Activated CD8-positive, alpha-beta T cell treated with anti-CD3 and anti-CD28 coated beads, Interleukin-2, amount 10 ng/mL, durations not matched to agents 7 days and 5 days (primary cell): ENCODE data around the gene KCTD18. TPM values are rescaled to one million over a fixed set of nuclear protein-coding genes. Genes with fewer than 3 reads are reported as not detected.

Source experiments
- ATAC-seq: fragments of 150-1000 bp; cut with Tn5 transposase; one replicate; pipeline ENCODE4 v1.10.0; 2021; ENCODE audit warnings: moderate library complexity
- CTCF ChIA-PET: fragments of 350-600 bp; sonication (Branson Sonifier 250); formaldehyde crosslinking; loops from one replicate; lab custom pipeline; 2021; ENCODE audit warnings: antibody characterized with exemption; lab: Charles Lee
- POLR2A ChIA-PET: fragments of 350-600 bp; sonication (Branson Sonifier 250); formaldehyde crosslinking; loops from one replicate; lab custom pipeline; 2021; ENCODE audit warnings: antibody characterized with exemption; lab: Charles Lee
- DNase-seq: peaks from one replicate; pipeline ENCODE4 v3.0.0-alpha.2; 2020
- H3K27ac Mint-ChIP-seq: one replicate; pipeline ENCODE4 v1.8.0; 2021; ENCODE audit warnings: mild to moderate bottlenecking, mixed read lengths
- H3K27me3 Mint-ChIP-seq: one replicate; pipeline ENCODE4 v1.8.0; 2021; ENCODE audit warnings: low read depth, mixed read lengths
- H3K36me3 Mint-ChIP-seq: one replicate; pipeline ENCODE4 v1.8.0; 2021; ENCODE audit warnings: low read depth, mixed read lengths
- H3K4me1 Mint-ChIP-seq: one replicate; pipeline ENCODE4 v1.8.0; 2021; ENCODE audit warnings: low read depth, mixed read lengths
- H3K4me3 Mint-ChIP-seq: one replicate; pipeline ENCODE4 v1.8.0; 2021; ENCODE audit warnings: mild to moderate bottlenecking, mixed read lengths
- H3K9me3 Mint-ChIP-seq: one replicate; pipeline ENCODE4 v1.8.0; 2022; ENCODE audit warnings: mixed read lengths; ENCODE audit not compliant: insufficient read depth
- total RNA-seq, 2 experiments: library from RNA; stranded (reverse); gene quantifications; one replicate each; pipeline ENCODE4 v1.2.3, GENCODE V29; 2021

The KCTD18 gene
- total RNA-seq, result 10 to 100 TPM; 14.3 to 14.8 TPM

DNA sequence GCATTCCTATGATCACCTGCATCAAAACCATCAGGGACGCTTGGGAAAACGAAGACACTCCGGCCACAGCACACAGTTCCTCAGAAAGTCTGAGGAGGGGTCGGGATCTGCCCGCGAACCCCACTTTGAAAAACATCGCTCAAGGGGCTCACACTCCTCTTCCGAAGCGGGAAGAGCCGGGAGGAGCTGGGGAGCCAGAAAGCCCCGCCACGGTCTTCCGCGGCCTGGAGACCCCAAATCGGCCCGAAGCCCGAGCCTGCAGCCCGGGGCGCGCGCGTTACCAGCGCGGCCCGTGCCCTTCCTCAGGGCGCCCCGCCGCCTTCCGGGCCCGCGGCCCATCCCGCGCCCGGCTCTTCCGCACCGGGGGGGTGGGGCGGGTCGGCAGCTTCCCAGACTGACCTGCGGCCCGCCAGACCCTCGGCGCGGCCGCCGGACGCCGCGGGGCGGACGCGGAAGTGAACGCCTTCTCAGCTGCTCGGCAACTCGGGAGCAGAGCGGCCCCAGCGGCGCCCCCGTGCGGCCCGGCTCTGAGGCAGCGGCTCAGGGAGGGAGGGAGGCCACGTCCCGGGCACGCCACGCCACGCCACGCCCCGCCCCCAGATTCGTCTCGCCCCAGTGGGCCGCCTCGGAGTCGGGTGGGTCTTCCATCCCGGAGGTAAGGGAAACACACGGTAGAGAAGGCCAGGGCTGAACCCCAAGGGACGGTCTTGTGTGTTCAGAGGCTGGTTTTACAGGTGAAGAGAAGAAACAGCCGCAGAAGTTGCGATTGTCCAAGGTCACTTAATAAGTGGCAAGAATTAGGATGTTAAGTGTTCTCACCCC lies at the start of gene KCTD18:
TSS of gene KCTD18 (minus strand) at position 457 of the 822 bp plus-strand sequence. CDS start 3,052 bp downstream, outside the sequence.
- POLR2A ChIA-PET, result interaction anchor here (1.3 to 2.1 kb wide), 2 partner anchors 16 kb away, joined by 5 to 11 read pairs; partner anchors contain the start of gene SGO2
- H3K4me1 Mint-ChIP-seq, result peaks cover 20% of the 10 kb centered on the region
- ATAC-seq, result peak; percentile 99

DNA sequence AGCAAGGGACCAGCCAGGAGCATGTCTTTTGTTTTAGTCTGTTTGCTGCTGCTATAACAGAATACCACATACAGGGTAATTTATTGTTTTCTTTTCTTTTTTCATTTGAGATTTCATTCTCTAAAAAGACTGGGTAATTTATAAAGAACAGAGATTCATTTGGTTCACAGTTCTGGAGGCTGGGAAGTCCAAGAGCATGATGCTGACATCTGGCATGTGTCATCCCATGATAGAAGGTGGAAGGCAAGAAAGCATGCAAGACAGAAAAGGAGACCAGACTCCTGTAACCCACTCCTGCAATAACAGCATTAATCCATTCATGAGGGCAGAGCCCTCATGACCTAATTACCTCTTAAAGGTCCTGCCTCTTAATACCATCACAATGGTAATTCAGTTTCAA lies 30.9 kb upstream of the KCTD18 start:
- H3K36me3 Mint-ChIP-seq, result peaks cover 68% of the 10 kb centered on the region
- H3K27me3 Mint-ChIP-seq, result no peaks in the 10 kb centered on the region
- H3K9me3 Mint-ChIP-seq, result no peaks in the 10 kb centered on the region
- POLR2A ChIA-PET, result no interaction called here
- DNase-seq, result no peak
- H3K4me3 Mint-ChIP-seq, result no peak overlapping the region
- CTCF ChIA-PET, result no interaction called here
- no peak overlapping the region for H3K27ac Mint-ChIP-seq
- no peaks in the 10 kb centered on the region for H3K4me1 Mint-ChIP-seq
- ATAC-seq, result no peak

More for the DNA sequence above, at the start of gene KCTD18:
- Mint-ChIP-seq H3K36me3 (peaks cover 12% of the 10 kb centered on the region), H3K27me3 (no peaks in the 10 kb centered on the region), H3K4me3 (peak within 1 kb of the TSS; percentile 96), H3K27ac (peak within 1 kb of the TSS; percentile 93), H3K9me3 (no peaks in the 10 kb centered on the region)
- DNase-seq, result peak; percentile 93
- CTCF ChIA-PET, result interaction anchor here (0.6 to 1.7 kb wide), 14 partner anchors 10 to 188 kb away, joined by 3 to 12 read pairs (median 4); partner anchors contain the start of gene SGO2

DNA sequence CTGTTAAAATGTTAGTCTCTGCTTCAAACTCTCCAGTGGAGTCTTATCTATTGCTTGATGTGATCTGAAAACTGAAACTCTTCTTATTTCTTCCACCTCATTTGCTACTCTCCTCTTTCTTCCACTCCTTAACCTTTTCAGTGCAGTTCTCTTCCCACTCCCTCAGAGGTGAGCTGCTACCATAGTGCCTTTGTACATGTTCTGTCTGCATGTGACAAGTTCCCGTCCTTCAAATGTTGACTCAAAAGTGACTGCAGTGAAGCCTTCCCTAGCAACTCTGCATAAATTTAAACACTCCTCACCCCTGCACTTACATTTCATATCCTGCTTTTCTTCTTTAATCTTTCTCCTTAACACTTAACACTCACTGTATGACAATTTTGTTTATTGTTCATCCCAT lies 28.3 kb upstream of the KCTD18 start:
- ChIA-PET CTCF (no interaction called here), POLR2A (no interaction called here)
- Mint-ChIP-seq H3K9me3 (no peaks in the 10 kb centered on the region), H3K36me3 (peaks cover 53% of the 10 kb centered on the region), H3K27ac (no peak overlapping the region), H3K4me1 (no peaks in the 10 kb centered on the region), H3K4me3 (no peak overlapping the region), H3K27me3 (no peaks in the 10 kb centered on the region)
- no peak for ATAC-seq
- no peak for DNase-seq

DNA sequence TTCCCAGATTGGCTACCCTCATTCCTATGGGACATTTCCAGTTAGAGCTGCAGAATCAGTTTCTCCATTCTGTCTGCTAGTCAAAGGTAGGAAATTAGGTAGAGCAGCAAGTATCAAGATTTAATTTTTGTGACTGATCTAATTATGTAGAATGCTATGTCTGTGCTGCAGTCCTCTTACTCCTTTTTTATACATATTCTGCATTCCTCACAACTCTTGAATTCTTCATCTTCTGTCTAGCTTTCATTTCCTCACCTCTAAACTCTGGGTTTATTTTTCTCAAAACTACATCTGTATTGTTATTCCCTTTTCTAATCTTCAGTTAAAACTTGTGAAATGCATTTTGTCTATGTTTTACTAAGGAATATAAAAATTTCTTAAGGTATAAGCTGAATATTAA lies 24.7 kb upstream of the KCTD18 start:
- Mint-ChIP-seq H3K4me3 (no peak overlapping the region), H3K27me3 (no peaks in the 10 kb centered on the region), H3K27ac (no peak overlapping the region), H3K4me1 (no peaks in the 10 kb centered on the region), H3K9me3 (no peaks in the 10 kb centered on the region), H3K36me3 (peaks cover 25% of the 10 kb centered on the region)
- DNase-seq (no peak), ATAC-seq (no peak)
- ChIA-PET POLR2A (interaction anchor here (1.2 kb wide), 1 partner anchor 9 kb away, joined by 4 read pairs; the partner anchor contains the start of gene SGO2), CTCF (interaction anchor here (1.0 to 3.1 kb wide), 5 partner anchors 9 to 53 kb away, joined by 3 to 11 read pairs (median 3); partner anchors contain the start of genes KCTD18 and SGO2)

DNA sequence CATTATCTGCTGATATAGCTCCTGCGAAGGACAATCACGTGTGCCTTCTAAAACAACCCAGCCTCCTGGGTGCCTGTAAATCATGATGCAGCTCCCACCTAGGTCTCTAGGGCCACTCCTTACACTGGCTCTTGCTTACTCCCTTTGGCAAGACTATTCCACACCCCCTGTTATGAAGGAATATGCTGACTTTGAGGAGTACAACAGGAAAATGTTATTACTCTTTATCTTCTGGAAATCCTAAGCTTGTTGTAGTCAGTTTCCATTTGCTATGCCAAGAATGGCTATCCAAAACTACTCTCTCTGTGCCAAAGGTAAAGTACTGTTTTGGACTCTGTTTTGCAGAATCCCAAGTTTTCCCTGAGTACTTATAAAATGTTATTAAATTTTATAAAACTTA lies 23.9 kb upstream of the KCTD18 start:
- POLR2A ChIA-PET, result interaction anchor here (0.7 kb wide), 1 partner anchor 62 kb away, joined by 3 read pairs; no protein-coding TSS in a partner anchor
- Mint-ChIP-seq H3K4me3 (no peak overlapping the region), H3K27me3 (no peaks in the 10 kb centered on the region)

DNA sequence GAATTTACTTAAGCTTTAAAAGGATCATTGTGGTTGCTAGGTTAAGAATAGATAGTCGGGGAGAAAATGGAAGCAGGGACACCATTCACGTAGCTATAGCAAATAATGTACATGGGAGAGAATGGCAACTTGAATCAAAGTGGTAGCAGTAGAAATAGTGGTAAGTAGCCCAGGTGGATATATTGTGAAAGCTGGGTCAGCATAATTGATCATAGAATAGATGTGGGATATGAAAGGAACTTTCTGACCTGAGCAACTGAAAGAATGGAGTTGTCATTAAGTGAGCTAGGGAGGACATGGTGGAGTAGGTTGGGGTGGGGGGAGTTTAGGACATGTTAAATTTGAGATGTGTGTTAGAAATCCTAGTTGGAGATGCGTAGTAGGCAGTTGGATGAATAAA lies 18.4 kb upstream of the KCTD18 start:
- peaks cover 7% of the 10 kb centered on the region for H3K27me3 Mint-ChIP-seq
- no peaks in the 10 kb centered on the region for H3K9me3 Mint-ChIP-seq
- no peak overlapping the region for H3K27ac Mint-ChIP-seq
- H3K36me3 Mint-ChIP-seq, result peaks cover 25% of the 10 kb centered on the region
- POLR2A ChIA-PET, result no interaction called here
- H3K4me3 Mint-ChIP-seq, result peak overlapping the region; percentile 92
- CTCF ChIA-PET, result no interaction called here
- no peak for DNase-seq
- no peak for ATAC-seq
- H3K4me1 Mint-ChIP-seq, result peaks cover 31% of the 10 kb centered on the region

More for the DNA sequence above, 23.9 kb upstream of the KCTD18 start:
- H3K4me1 Mint-ChIP-seq, result peaks cover 5% of the 10 kb centered on the region
- peaks cover 22% of the 10 kb centered on the region for H3K36me3 Mint-ChIP-seq
- CTCF ChIA-PET, result interaction anchor here (1.4 to 3.1 kb wide), 2 partner anchors 8 to 52 kb away, joined by 3 to 11 read pairs; partner anchors contain the start of gene SGO2
- ATAC-seq (no peak), DNase-seq (no peak)
- no peak overlapping the region for H3K27ac Mint-ChIP-seq
- H3K9me3 Mint-ChIP-seq, result no peaks in the 10 kb centered on the region

DNA sequence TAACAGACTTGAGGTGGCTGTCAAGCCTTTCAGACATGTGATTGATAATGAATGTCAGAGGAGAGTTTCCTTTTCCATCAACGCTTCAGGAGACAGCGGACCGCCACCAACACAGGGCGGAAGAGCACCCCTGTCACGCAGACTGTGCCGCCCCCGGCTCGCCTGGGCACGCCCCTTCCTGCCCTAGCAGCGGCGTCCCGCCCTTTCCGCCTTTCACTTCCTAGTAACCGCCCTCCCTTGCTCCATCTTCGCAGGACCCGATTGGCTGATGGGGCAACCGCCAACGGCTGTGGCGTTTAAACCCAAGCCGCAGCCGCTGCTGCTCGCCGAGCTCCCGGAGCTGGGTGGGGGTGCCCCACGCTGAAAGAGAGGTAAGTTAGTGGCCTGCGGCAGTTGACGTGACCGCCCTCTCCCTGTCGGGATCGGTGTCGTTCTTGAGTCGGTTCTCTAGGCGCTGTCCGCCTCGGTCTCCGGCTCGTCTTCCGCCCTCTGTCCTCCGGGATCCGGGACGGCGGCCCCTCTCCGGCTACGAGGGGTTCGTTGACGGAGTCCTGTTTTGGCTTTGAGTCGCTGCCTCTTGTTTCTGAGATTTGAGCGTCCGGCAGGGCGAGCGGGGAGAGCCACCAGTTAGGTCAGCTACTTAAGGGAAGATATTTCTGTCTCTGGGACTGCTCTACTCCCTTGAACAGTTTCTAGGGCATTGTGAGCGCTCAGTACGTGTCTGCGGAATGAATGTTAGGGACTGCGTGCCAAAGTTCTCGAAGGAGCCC lies 16.2 kb upstream of the KCTD18 start, which contains the start of gene SGO2:
TSS of gene SGO2 (plus strand) at position 326 of the 770 bp plus-strand sequence. CDS start 6,769 bp downstream, outside the sequence.
- POLR2A ChIA-PET, result interaction anchor here (0.6 to 1.5 kb wide), 10 partner anchors 9 to 338 kb away, joined by 3 to 11 read pairs (median 4); partner anchors contain the start of genes CLK1 and KCTD18
- DNase-seq (peak; percentile 98), ATAC-seq (peak; percentile 99)
- Mint-ChIP-seq H3K4me3 (peak within 1 kb of the TSS; percentile 92), H3K27ac (peak within 1 kb of the TSS; percentile 91), H3K36me3 (peaks cover 23% of the 10 kb centered on the region), H3K27me3 (peaks cover 10% of the 10 kb centered on the region), H3K4me1 (peaks cover 31% of the 10 kb centered on the region), H3K9me3 (no peaks in the 10 kb centered on the region)
- CTCF ChIA-PET, result interaction anchor here (1.1 to 3.0 kb wide), 11 partner anchors 9 to 544 kb away, joined by 3 to 13 read pairs (median 5); partner anchors contain the start of gene KCTD18

DNA sequence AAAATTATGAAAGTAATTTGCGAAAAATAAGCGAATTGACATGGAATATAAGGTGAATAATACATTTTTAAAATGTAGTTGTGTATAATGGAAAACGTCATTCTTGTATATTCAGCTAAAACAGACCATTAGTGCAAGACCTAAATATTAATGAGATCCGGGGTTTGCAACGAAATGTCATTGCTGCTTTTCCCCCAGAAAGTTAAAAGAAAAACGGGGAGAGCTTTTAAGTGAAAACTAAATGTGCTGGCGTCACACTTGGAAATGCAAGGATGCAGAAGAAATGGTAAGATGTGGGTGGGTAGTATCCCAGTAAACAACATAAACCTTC lies 15.6 kb upstream of the KCTD18 start:
- DNase-seq (no peak), ATAC-seq (no peak)
- Mint-ChIP-seq H3K36me3 (peaks cover 23% of the 10 kb centered on the region), H3K27ac (peak overlapping the region; percentile 91), H3K9me3 (no peaks in the 10 kb centered on the region), H3K27me3 (peaks cover 10% of the 10 kb centered on the region), H3K4me1 (peaks cover 31% of the 10 kb centered on the region), H3K4me3 (peak overlapping the region; percentile 92)
- ChIA-PET POLR2A (interaction anchor here (0.6 to 1.5 kb wide), 6 partner anchors 10 to 188 kb away, joined by 3 to 11 read pairs (median 4); partner anchors contain the start of gene KCTD18), CTCF (interaction anchor here (0.8 to 3.0 kb wide), 11 partner anchors 10 to 543 kb away, joined by 3 to 13 read pairs (median 5); partner anchors contain the start of gene KCTD18)

DNA sequence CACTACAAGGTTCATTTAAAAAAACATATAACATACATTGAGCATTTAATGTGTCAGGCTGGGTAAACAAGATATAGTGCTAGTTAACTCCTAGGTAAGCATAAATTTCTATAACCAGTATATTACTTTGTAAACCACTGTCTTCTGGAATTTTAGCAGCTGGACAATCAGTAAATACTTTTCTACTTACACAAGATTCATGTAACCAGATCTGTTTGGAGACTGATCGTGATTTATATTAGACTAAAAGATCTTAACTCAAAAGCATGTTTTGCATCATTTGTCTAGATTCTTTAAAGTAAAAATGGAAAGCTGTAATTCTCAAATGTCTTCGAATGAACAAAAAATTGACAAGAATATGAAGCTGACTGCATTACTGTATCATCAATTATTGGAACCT lies 15.2 kb upstream of the KCTD18 start:
- ChIA-PET POLR2A (interaction anchor here (0.6 to 1.4 kb wide), 5 partner anchors 9 to 188 kb away, joined by 3 to 6 read pairs (median 4); no protein-coding TSS in a partner anchor), CTCF (interaction anchor here (0.8 to 3.0 kb wide), 10 partner anchors 9 to 543 kb away, joined by 3 to 13 read pairs (median 5); partner anchors contain the start of gene KCTD18)
- no peak for ATAC-seq
- peaks cover 10% of the 10 kb centered on the region for H3K27me3 Mint-ChIP-seq
- H3K4me1 Mint-ChIP-seq, result peaks cover 31% of the 10 kb centered on the region
- DNase-seq, result no peak
- no peak overlapping the region for H3K27ac Mint-ChIP-seq
- H3K36me3 Mint-ChIP-seq, result peaks cover 23% of the 10 kb centered on the region
- H3K9me3 Mint-ChIP-seq, result no peaks in the 10 kb centered on the region
- H3K4me3 Mint-ChIP-seq, result no peak overlapping the region

DNA sequence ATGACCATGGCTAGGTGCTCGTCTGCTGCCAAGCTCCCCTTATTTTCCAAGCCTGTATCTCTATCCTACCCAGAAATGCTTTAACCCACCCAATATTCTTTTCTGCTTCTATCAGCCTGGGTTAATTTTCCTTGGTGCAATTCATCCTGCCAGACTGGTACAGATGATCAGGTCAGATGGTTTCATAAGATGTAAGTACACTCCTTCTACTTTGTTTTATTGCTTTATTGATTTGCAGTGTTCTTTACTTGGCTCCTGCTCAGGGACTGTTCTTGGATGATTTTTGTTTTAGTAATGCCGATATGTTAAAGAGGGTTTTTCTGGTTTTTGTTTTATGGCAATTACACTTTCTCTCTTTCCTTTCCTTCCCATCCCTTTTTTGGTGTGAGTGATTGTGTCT lies 13.7 kb upstream of the KCTD18 start:
- CTCF ChIA-PET, result interaction anchor here (0.6 to 1.6 kb wide), 3 partner anchors 10 to 784 kb away, joined by 3 to 5 read pairs (median 4); no protein-coding TSS in a partner anchor
- DNase-seq (no peak), ATAC-seq (no peak)
- Mint-ChIP-seq H3K27ac (no peak overlapping the region), H3K4me3 (no peak overlapping the region), H3K27me3 (peaks cover 10% of the 10 kb centered on the region), H3K9me3 (no peaks in the 10 kb centered on the region), H3K36me3 (peaks cover 19% of the 10 kb centered on the region), H3K4me1 (peaks cover 25% of the 10 kb centered on the region)
- POLR2A ChIA-PET, result interaction anchor here (0.5 kb wide), 1 partner anchor 272 kb away, joined by 3 read pairs; no protein-coding TSS in a partner anchor

DNA sequence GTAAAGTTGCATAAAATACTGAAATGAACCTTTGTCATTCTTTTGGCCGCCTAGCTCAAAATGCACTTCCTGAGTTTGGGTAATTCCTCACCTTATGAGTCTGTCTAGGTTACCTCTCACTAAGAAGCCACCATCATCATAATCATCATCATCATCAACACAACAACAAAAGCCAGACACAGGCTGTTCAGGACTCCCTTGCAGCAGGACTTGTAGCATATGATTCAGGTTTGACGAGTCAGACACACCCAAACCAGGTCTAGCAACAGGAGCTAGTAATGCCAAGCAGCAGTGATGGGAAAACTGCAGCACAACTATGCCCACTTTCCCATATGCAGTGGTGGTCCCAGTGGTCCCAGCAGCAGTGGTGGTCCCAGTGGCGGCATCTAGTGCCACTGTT lies 13.3 kb upstream of the KCTD18 start:
- H3K36me3 Mint-ChIP-seq, result peaks cover 14% of the 10 kb centered on the region
- no peak overlapping the region for H3K27ac Mint-ChIP-seq

More for the DNA sequence above, 13.3 kb upstream of the KCTD18 start:
- Mint-ChIP-seq H3K27me3 (peaks cover 10% of the 10 kb centered on the region), H3K4me3 (no peak overlapping the region), H3K9me3 (no peaks in the 10 kb centered on the region), H3K4me1 (peaks cover 20% of the 10 kb centered on the region)
- no peak for ATAC-seq
- CTCF ChIA-PET, result interaction anchor here (0.9 to 1.6 kb wide), 3 partner anchors 10 to 42 kb away, joined by 3 to 5 read pairs (median 4); partner anchors contain the start of gene KCTD18
- DNase-seq, result no peak
- POLR2A ChIA-PET, result no interaction called here
